SK-N-SH treated with all-trans-retinoic acid at 6 μM for 48 hours (cell line): ENCODE data around the gene PPM1G.

Source experiments
- ATAC-seq: fragments of 200-7000 bp; cut with Tn5 transposase; 3 replicates; pipeline ENCODE4 v1.9.1; 2020; ENCODE audit warnings: mild to moderate bottlenecking, moderate library complexity
- ARNTL ChIP-seq: fragments of 450-650 bp; formaldehyde crosslinking; IDR thresholded peaks from 2 replicates; pipeline ENCODE4 v1.5.0; 2020; ENCODE audit warnings: low read depth, mild to moderate bottlenecking, moderate library complexity, borderline replicate concordance
- BACH2 ChIP-seq: fragments of 250-450 bp; sonication (Bioruptor Pico); IDR thresholded peaks from 2 replicates; pipeline ENCODE4 v1.9.0; 2021; ENCODE audit warnings: mild to moderate bottlenecking, borderline replicate concordance
- CREB5 ChIP-seq: fragments of 250-450 bp; sonication (Bioruptor Pico); IDR thresholded peaks from 2 replicates; pipeline ENCODE4 v1.5.1; 2020; ENCODE audit warnings: low read depth, mild to moderate bottlenecking, moderate library complexity
- CSDC2 ChIP-seq: fragments of 250-450 bp; sonication (Bioruptor Pico); IDR thresholded peaks from 2 replicates; pipeline ENCODE4 v1.5.0; 2020; ENCODE audit warnings: mild to moderate bottlenecking, moderate library complexity
- ESRRG ChIP-seq: fragments of 250-450 bp; sonication (Bioruptor Pico); IDR thresholded peaks from 2 replicates; pipeline ENCODE4 v1.6.1; 2021; ENCODE audit warnings: mild to moderate bottlenecking
- GLIS3 ChIP-seq: fragments of 250-450 bp; sonication (Bioruptor Pico); IDR thresholded peaks from 2 replicates; pipeline ENCODE4 v1.5.0; 2020; ENCODE audit warnings: mild to moderate bottlenecking, moderate library complexity
- ISL1 ChIP-seq: fragments of 250-450 bp; sonication (Bioruptor Pico); IDR thresholded peaks from 2 replicates; pipeline ENCODE4 v2.1.2; 2022; ENCODE audit warnings: mild to moderate bottlenecking, moderate library complexity
- OSR1 ChIP-seq: fragments of 250-450 bp; sonication (Bioruptor Pico); IDR thresholded peaks from 2 replicates; pipeline ENCODE4 v1.8.0; 2022; ENCODE audit warnings: moderate library complexity, mild to moderate bottlenecking, inconsistent platforms
- PATZ1 ChIP-seq: fragments of 250-450 bp; sonication (Bioruptor Pico); IDR thresholded peaks from 2 replicates; pipeline ENCODE4 v1.8.0; 2020; ENCODE audit warnings: mild to moderate bottlenecking, moderate library complexity, borderline replicate concordance
- PPARA ChIP-seq: fragments of 250-450 bp; sonication (Bioruptor Pico); IDR thresholded peaks from 2 replicates; pipeline ENCODE4 v1.5.0; 2020; ENCODE audit warnings: mild to moderate bottlenecking, borderline replicate concordance
- RARB ChIP-seq: fragments of 250-450 bp; sonication (Bioruptor Pico); IDR thresholded peaks from 2 replicates; pipeline ENCODE4 v1.8.0; 2021; ENCODE audit warnings: mild to moderate bottlenecking, moderate library complexity
- SNAI2 ChIP-seq: fragments of 250-450 bp; sonication (Bioruptor Pico); IDR thresholded peaks from 2 replicates; pipeline ENCODE4 v1.5.0; 2020; ENCODE audit warnings: mild to moderate bottlenecking, moderate library complexity
- TCF4 ChIP-seq: fragments of 250-450 bp; sonication (Bioruptor Pico); IDR thresholded peaks from 2 replicates; pipeline ENCODE4 v1.8.0; 2021; ENCODE audit warnings: mild to moderate bottlenecking, moderate library complexity, borderline replicate concordance
- TOX ChIP-seq: fragments of 250-450 bp; sonication (Bioruptor Pico); IDR thresholded peaks from 2 replicates; pipeline ENCODE4 v1.8.0; 2021; ENCODE audit warnings: mild to moderate bottlenecking, moderate library complexity, borderline replicate concordance
- TSHZ2 ChIP-seq: fragments of 250-450 bp; sonication (Bioruptor Pico); IDR thresholded peaks from 2 replicates; pipeline ENCODE4 v1.5.0; 2020; ENCODE audit warnings: mild to moderate bottlenecking, moderate library complexity
- ZC3H10 ChIP-seq: fragments of 250-450 bp; sonication (Bioruptor Pico); IDR thresholded peaks from 2 replicates; pipeline ENCODE4 v1.5.1; 2021; ENCODE audit warnings: mild to moderate bottlenecking, moderate library complexity
- ZFP3 ChIP-seq: fragments of 250-450 bp; sonication (Bioruptor Pico); IDR thresholded peaks from 2 replicates; pipeline ENCODE4 v1.5.0; 2020; ENCODE audit warnings: mild to moderate bottlenecking, moderate library complexity
- ZFP30 ChIP-seq: fragments of 450-650 bp; formaldehyde crosslinking; IDR thresholded peaks from 2 replicates; pipeline ENCODE4 v1.5.0; 2022; ENCODE audit warnings: mild to moderate bottlenecking, moderate library complexity
- ZNF565 ChIP-seq: fragments of 450-650 bp; formaldehyde crosslinking; conservative IDR thresholded peaks from 2 replicates; pipeline ENCODE4 v1.5.0; 2020; ENCODE audit warnings: low read depth, mild to moderate bottlenecking, moderate library complexity
- ZNF70 ChIP-seq: fragments of 450-650 bp; formaldehyde crosslinking; IDR thresholded peaks from 2 replicates; pipeline ENCODE4 v1.5.0; 2020; ENCODE audit warnings: mild to moderate bottlenecking, moderate library complexity
- ZNF8 ChIP-seq: fragments of 450-650 bp; formaldehyde crosslinking; IDR thresholded peaks from 2 replicates; pipeline ENCODE4 v1.5.0; 2020; ENCODE audit warnings: mild to moderate bottlenecking, moderate library complexity
- TF ChIP-seq, protein P1 (sequence below): fragments of 250-450 bp; sonication (Bioruptor Pico); IDR thresholded peaks from 2 replicates; pipeline ENCODE4 v1.8.0; 2021; ENCODE audit warnings: low read depth, mild to moderate bottlenecking, moderate library complexity, borderline replicate concordance
- TF ChIP-seq, protein P2 (sequence below): fragments of 250-450 bp; sonication (Bioruptor Pico); IDR thresholded peaks from 2 replicates; pipeline ENCODE4 v1.5.1; 2021; ENCODE audit warnings: mild to moderate bottlenecking, moderate library complexity

PPM1G gene

GRCh38 chr2:27362678-27363420, 46.5 kb downstream of the PPM1G start:
- TF ChIP-seq TOX (no peak), ZC3H10 (CRISPR knock-in tag) (no peak), CREB5 (no peak), RARB (CRISPR knock-in tag) (no peak), SNAI2 (CRISPR knock-in tag) (no peak), TCF4 (no peak), ZNF8 (no peak), ISL1 (no peak), GLIS3 (no peak), CSDC2 (no peak), BACH2 (CRISPR knock-in tag) (no peak), ZFP3 (CRISPR knock-in tag) (no peak), ARNTL (CRISPR knock-in tag) (no peak), ZNF565 (CRISPR knock-in tag) (no peak), ZFP30 (CRISPR knock-in tag) (no peak), TSHZ2 (no peak)
- TF ChIP-seq, protein P1, sequence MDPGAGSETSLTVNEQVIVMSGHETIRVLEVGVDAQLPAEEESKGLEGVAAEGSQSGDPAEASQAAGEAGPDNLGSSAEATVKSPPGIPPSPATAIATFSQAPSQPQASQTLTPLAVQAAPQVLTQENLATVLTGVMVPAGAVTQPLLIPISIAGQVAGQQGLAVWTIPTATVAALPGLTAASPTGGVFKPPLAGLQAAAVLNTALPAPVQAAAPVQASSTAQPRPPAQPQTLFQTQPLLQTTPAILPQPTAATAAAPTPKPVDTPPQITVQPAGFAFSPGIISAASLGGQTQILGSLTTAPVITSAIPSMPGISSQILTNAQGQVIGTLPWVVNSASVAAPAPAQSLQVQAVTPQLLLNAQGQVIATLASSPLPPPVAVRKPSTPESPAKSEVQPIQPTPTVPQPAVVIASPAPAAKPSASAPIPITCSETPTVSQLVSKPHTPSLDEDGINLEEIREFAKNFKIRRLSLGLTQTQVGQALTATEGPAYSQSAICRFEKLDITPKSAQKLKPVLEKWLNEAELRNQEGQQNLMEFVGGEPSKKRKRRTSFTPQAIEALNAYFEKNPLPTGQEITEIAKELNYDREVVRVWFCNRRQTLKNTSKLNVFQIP, result no peak
- no peak; the same call in 2 of the 3 replicates for ATAC-seq

- peak; percentile 94 for ATAC-seq
- no peak for TF ChIP-seq ARNTL (CRISPR knock-in tag)
- TF ChIP-seq TOX, result no peak
- TF ChIP-seq CSDC2, result no peak
- no peak for TF ChIP-seq ZNF565 (CRISPR knock-in tag)
- TF ChIP-seq ZC3H10 (CRISPR knock-in tag), result no peak
- TF ChIP-seq ESRRG (CRISPR knock-in tag), result no peak
- no peak for TF ChIP-seq BACH2 (CRISPR knock-in tag)
- no peak for TF ChIP-seq SNAI2 (CRISPR knock-in tag)
- TF ChIP-seq PPARA (CRISPR knock-in tag), result no peak
- TF ChIP-seq, protein P2, sequence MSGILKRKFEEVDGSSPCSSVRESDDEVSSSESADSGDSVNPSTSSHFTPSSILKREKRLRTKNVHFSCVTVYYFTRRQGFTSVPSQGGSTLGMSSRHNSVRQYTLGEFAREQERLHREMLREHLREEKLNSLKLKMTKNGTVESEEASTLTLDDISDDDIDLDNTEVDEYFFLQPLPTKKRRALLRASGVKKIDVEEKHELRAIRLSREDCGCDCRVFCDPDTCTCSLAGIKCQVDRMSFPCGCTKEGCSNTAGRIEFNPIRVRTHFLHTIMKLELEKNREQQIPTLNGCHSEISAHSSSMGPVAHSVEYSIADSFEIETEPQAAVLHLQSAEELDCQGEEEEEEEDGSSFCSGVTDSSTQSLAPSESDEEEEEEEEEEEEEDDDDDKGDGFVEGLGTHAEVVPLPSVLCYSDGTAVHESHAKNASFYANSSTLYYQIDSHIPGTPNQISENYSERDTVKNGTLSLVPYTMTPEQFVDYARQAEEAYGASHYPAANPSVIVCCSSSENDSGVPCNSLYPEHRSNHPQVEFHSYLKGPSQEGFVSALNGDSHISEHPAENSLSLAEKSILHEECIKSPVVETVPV (CRISPR knock-in tag), result no peak
- TF ChIP-seq ISL1, result no peak
- TF ChIP-seq TCF4, result peak; percentile 23; the same call in 1 of the 2 replicates
- no peak for TF ChIP-seq ZNF8
- TF ChIP-seq RARB (CRISPR knock-in tag), result no peak
- TF ChIP-seq GLIS3, result no peak
- TF ChIP-seq TSHZ2, result 0 out of 2 replicates have a peak, but pooled peaks have one; percentile 34
- no peak for TF ChIP-seq ZFP3 (CRISPR knock-in tag)
- peak; percentile 96; the same call in 1 of the 2 replicates for TF ChIP-seq PATZ1 (CRISPR knock-in tag)
- TF ChIP-seq ZNF70 (CRISPR knock-in tag), result peak; percentile 95; the same call in 1 of the 2 replicates
- no peak for TF ChIP-seq OSR1 (CRISPR knock-in tag)
- TF ChIP-seq, protein P1, result no peak
- TF ChIP-seq ZFP30 (CRISPR knock-in tag), result no peak
- TF ChIP-seq, all 23 proteins: peak for 4
These were observed 52.8 kb downstream of the PPM1G start, which contains the start of gene GTF3C2 for GRCh38 chr2:27356382-27357181. TSS of gene GTF3C2 (minus strand) at chr2:27356764. CDS start at chr2:27343554, 13,210 bp downstream.
